Measurements from ENCODE around the gene LMO1. TPM values are rescaled to one million over a fixed set of nuclear protein-coding genes. Genes with fewer than 3 reads are reported as not detected.

The LMO1 gene
- total RNA-seq, 2 experiments from 2014 or later: not detected

DNA sequence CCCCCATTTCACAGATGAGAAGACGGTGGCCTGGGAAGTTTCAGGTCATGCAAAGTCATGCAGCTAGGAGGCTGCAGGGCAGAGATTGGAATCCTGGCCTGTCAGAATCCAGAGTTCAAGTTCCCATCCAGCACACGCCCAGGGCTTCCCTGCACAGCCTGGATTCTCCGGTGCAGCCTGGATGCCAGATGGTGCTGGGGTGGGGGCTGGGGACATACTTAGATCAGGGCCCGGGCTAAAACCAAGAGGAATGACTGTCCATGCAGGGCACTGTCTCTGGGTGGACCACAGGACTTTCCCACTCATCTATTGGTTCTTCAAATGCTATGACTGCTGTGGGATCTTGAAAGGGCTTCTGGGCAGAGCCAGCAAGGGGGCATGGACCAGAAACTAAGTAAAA, 24.6 kb downstream of the LMO1 start:
- Histone ChIP-seq H3K27ac (ENCODE audit: low read depth in 1 of 2, low read length in 2 of 2) (no peak overlapping the region), H3K27me3 (ENCODE audit: control insufficient read depth in 1 of 2, insufficient read depth in 2 of 2, low read length in 2 of 2) (no peaks in the 10 kb centered on the region), H3K36me3 (ENCODE audit: insufficient read depth, low read length) (no peaks in the 10 kb centered on the region), H3K4me1 (ENCODE audit: insufficient read depth, low read length) (no peaks in the 10 kb centered on the region), H3K9me3 (ENCODE audit: control insufficient read depth in 1 of 2, insufficient read depth in 1 of 2, low read length in 2 of 2) (no peaks in the 10 kb centered on the region), H3K4me3 (ENCODE audit: low read length) (no peak overlapping the region)
- Mint-ChIP-seq H3K27ac (no peak overlapping the region), H3K9me3 (no peaks in the 10 kb centered on the region), H3K4me1 (ENCODE audit: low read depth) (no peaks in the 10 kb centered on the region), H3K27me3 (no peaks in the 10 kb centered on the region), H3K4me3 (no peak overlapping the region), H3K36me3 (ENCODE audit: low read depth) (no peaks in the 10 kb centered on the region)
- TF ChIP-seq CTCF (IDR thresholded peaks at IDR 0.05): no peak
- intact Hi-C loops (cut with DNase I, micrococcal nuclease): no loop called here
- ChIA-PET POLR2A (no interaction called here), CTCF (no interaction called here)
- DNase-seq (no peak), ATAC-seq (ENCODE audit: poor library complexity) (no peak)

DNA sequence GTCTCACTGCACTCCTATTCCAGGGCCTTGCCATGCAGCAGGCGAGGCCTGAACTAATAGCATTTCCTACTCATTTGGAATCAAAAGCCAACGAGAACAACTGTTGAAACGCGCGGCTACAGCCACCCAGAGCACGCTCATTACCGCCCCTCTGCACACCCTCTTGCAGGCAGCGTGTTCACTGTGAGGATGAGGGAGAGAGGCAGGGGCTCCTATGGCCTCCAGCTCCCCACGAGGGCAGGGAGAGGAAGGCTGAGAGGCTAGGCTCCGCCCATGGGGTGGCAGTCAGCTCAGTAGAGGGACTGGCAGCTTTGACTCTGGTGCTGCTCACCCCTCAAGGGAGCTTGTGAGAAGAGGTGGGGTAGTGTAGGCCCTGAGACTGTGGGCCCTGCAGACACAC, 26.2 kb downstream of the LMO1 start:
- Histone ChIP-seq H3K36me3 (ENCODE audit: insufficient read depth, low read length) (no peaks in the 10 kb centered on the region), H3K27me3 (ENCODE audit: control insufficient read depth in 1 of 2, insufficient read depth in 2 of 2, low read length in 2 of 2) (no peaks in the 10 kb centered on the region), H3K4me3 (ENCODE audit: low read length) (no peak overlapping the region), H3K9me3 (ENCODE audit: control insufficient read depth in 1 of 2, insufficient read depth in 1 of 2, low read length in 2 of 2) (no peaks in the 10 kb centered on the region), H3K4me1 (ENCODE audit: insufficient read depth, low read length) (no peaks in the 10 kb centered on the region), H3K27ac (ENCODE audit: low read depth in 1 of 2, low read length in 2 of 2) (no peak overlapping the region)
- CTCF ChIA-PET: no interaction called here
- Mint-ChIP-seq H3K4me3 (no peak overlapping the region), H3K27ac (no peak overlapping the region), H3K4me1 (ENCODE audit: low read depth) (no peaks in the 10 kb centered on the region), H3K27me3 (no peaks in the 10 kb centered on the region), H3K9me3 (no peaks in the 10 kb centered on the region), H3K36me3 (ENCODE audit: low read depth) (no peaks in the 10 kb centered on the region)
- intact Hi-C loops (cut with DNase I, micrococcal nuclease): no loop called here
- TF ChIP-seq CTCF (IDR thresholded peaks at IDR 0.05): no peak
- POLR2A ChIA-PET: no interaction called here
- DNase-seq: no peak
- no peak for ATAC-seq (ENCODE audit: poor library complexity)

- intact Hi-C loops (cut with DNase I, micrococcal nuclease): no loop called here
- no peak overlapping the region for H3K27ac ChIP-seq (ENCODE audit: low read depth in 1 of 2, low read length in 2 of 2)
Observed at GRCh38 chr11:8235925-8236324, 27.8 kb downstream of the LMO1 start.

More at GRCh38 chr11:8235925-8236324, 27.8 kb downstream of the LMO1 start:
- ChIA-PET CTCF (no interaction called here), POLR2A (no interaction called here)
- Histone ChIP-seq H3K9me3 (ENCODE audit: control insufficient read depth in 1 of 2, insufficient read depth in 1 of 2, low read length in 2 of 2) (no peaks in the 10 kb centered on the region), H3K27me3 (ENCODE audit: control insufficient read depth in 1 of 2, insufficient read depth in 2 of 2, low read length in 2 of 2) (no peaks in the 10 kb centered on the region), H3K4me1 (ENCODE audit: insufficient read depth, low read length) (no peaks in the 10 kb centered on the region), H3K36me3 (ENCODE audit: insufficient read depth, low read length) (no peaks in the 10 kb centered on the region), H3K4me3 (ENCODE audit: low read length) (no peak overlapping the region)
- H3K27ac Mint-ChIP-seq: no peak overlapping the region
- H3K9me3 Mint-ChIP-seq: no peaks in the 10 kb centered on the region
- no peak overlapping the region for H3K4me3 Mint-ChIP-seq
- H3K36me3 Mint-ChIP-seq (ENCODE audit: low read depth): no peaks in the 10 kb centered on the region
- ATAC-seq (ENCODE audit: poor library complexity) (no peak), DNase-seq (no peak)
- no peak for TF ChIP-seq CTCF (IDR thresholded peaks at IDR 0.05)
- H3K4me1 Mint-ChIP-seq (ENCODE audit: low read depth): no peaks in the 10 kb centered on the region
- H3K27me3 Mint-ChIP-seq: no peaks in the 10 kb centered on the region
